ENCODE results near the gene TBX15. TPM values are rescaled to one million over a fixed set of nuclear protein-coding genes. Genes with fewer than 3 reads are reported as not detected.
"Not testable (repeated sequence)": the region's sequence is repeated elsewhere in the genome, so short reads cannot be mapped to it uniquely, and the experiment has no call there.

Gene TBX15
- total RNA-seq, 2 experiments from 2014 or later, result not detected

DNA sequence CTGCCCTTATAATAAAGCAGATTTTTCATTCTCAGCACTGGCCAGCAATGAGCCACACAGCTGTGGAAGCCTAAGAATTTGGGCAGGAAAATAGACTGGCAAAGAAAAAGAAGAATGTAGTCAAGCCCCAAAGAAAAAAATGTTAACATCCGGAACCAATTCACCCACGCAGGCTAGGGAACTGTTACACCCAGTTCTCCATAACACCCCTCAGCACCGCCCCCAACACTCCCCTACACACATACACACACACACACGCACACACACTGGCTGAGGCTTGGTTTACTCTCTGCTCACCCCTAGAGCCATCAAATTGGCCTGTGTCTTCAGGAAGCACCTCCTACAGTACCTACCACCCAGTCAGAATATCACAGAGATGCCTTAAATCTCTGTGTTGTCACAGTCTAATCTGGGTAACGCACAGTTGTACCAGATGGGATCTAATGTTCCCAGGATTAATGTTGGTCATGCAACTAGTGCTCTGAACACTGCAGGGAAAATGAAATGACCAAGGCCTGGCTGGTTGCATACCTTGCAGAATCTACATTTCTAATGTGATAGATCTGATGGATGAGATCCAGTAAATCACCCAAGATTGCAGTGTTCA, 14.5 kb downstream of the TBX15 start:
- POLR2A ChIA-PET, result no interaction called here
- Mint-ChIP-seq H3K27ac (no peak overlapping the region), H3K4me3 (no peak overlapping the region), H3K27me3 (peaks cover 20% of the 10 kb centered on the region), H3K4me1 (no peaks in the 10 kb centered on the region), H3K9me3 (no peaks in the 10 kb centered on the region), H3K36me3 (no peaks in the 10 kb centered on the region)
- DNase-seq, result no peak
- no peak for ATAC-seq (ENCODE audit: low read depth)

DNA sequence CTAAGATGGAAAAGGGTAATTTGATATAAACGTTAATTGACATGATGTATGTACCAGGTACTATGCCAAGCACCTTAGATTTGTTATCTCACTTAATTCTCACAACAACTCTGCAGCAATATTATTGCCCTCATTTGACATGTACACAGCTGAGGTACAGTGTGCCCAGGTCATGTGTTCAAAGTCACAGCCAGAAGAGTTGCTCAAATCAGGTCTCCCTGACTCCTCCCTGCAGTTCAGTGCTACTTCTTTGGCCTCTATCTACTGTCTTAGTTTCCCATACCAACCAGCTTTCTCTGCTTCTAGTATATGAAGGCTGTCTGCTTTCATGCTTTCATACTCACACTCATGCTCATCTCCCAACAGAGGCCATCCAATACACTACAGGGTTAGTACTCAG, 15.1 kb downstream of the TBX15 start:
- DNase-seq (no peak), ATAC-seq (ENCODE audit: low read depth) (no peak)
- POLR2A ChIA-PET, result no interaction called here
- H3K4me1 Mint-ChIP-seq, result no peaks in the 10 kb centered on the region
- no peaks in the 10 kb centered on the region for H3K9me3 Mint-ChIP-seq
- no peak overlapping the region for H3K4me3 Mint-ChIP-seq
- no peaks in the 10 kb centered on the region for H3K36me3 Mint-ChIP-seq
- peaks cover 13% of the 10 kb centered on the region for H3K27me3 Mint-ChIP-seq
- H3K27ac Mint-ChIP-seq, result no peak overlapping the region

DNA sequence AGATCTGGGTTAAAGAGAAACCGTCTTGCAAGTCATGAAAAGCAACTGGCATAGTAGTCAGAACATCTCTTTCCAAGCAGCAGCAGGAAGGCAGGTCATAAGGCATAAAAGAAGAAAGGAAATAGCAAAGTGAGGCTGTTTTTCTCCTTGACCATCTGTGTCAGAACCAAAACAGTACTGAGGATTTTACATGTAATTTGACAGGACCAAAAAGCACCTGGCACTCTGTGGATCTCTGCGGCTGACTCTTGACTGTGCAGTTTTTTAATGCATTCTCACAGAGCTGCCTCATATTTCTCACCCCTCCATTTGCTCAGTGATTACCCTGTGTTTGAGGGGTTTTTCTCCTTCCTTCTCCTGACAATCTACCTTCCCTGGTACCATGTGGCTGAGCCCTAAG, 17.7 kb downstream of the TBX15 start:
- H3K4me3 Mint-ChIP-seq, result no peak overlapping the region

DNA sequence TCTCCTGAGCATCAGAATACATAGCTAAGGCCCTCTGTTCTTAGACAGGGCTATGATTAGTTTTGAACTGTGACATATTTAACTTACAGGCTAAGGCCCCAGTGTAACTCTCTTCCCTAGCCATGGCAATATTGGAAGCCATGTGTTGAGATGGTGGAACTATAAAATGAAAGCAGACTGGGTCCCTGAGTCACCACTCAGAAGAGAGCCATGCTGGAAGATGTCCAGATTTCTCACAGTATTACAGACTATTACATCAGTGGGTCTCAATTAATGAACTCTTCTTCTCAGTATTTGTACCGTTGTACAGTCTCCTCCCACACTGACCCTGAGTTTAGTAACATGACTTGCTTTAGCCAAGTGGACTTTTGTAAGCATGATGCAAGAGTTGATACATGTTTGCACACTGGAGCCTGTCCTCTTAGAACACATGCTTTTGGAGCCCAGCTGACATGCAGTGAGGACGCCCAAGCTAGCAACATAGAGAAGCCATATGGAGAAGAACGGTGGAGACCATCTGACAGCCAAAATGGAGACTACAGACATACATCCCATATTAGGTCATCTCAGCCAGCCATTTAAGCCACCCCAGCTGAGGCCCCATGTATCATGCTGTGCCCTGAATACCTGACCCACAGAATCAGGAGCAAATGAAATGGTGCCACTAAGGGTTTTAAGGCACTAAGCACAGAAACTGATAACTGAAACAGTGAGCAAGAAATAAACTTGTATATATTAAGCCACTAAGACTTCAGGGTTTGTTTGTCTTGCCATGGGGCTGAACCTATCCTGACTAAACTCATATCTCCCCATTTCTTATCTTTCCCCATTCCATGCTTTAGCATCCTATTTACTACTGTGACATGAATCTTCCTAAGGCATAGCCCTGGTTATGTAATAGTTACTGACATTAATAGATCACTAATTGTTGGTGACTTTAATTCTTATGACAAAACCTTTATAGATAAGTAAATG, 24.4 kb downstream of the TBX15 start:
- ATAC-seq (ENCODE audit: low read depth) (no peak), DNase-seq (no peak)
- POLR2A ChIA-PET, result no interaction called here
- no peaks in the 10 kb centered on the region for H3K9me3 Mint-ChIP-seq
- no peaks in the 10 kb centered on the region for H3K36me3 Mint-ChIP-seq
- H3K4me3 Mint-ChIP-seq, result no peak overlapping the region
- H3K27me3 Mint-ChIP-seq, result no peaks in the 10 kb centered on the region
- no peak overlapping the region for H3K27ac Mint-ChIP-seq
- H3K4me1 Mint-ChIP-seq, result no peaks in the 10 kb centered on the region

More for the DNA sequence above, 17.7 kb downstream of the TBX15 start:
- POLR2A ChIA-PET, result no interaction called here
- ATAC-seq (ENCODE audit: low read depth) (no peak), DNase-seq (no peak)
- H3K4me1 Mint-ChIP-seq, result no peaks in the 10 kb centered on the region
- H3K36me3 Mint-ChIP-seq, result no peaks in the 10 kb centered on the region
- H3K9me3 Mint-ChIP-seq, result no peaks in the 10 kb centered on the region
- H3K27ac Mint-ChIP-seq, result no peak overlapping the region
- peaks cover 3% of the 10 kb centered on the region for H3K27me3 Mint-ChIP-seq

DNA sequence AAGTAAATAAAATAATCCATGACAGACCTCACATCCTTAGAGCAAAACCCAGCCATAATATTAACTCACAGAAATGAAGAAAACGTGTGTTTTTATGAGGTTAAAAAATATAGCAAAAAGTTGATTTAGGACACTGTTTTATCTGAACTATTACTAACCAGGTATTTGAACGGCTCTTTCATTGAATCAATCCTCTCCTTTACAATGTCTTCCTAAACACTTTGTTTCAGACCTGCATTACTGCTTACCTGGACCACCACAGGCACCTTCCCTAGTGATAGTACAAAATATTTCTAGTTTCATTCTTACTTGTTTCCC, 25.0 kb downstream of the TBX15 start:
- Mint-ChIP-seq H3K36me3 (no peaks in the 10 kb centered on the region), H3K27me3 (no peaks in the 10 kb centered on the region), H3K27ac (no peak overlapping the region), H3K4me1 (no peaks in the 10 kb centered on the region), H3K4me3 (no peak overlapping the region), H3K9me3 (no peaks in the 10 kb centered on the region)
- POLR2A ChIA-PET, result no interaction called here
- no peak for ATAC-seq (ENCODE audit: low read depth)
- no peak for DNase-seq

DNA sequence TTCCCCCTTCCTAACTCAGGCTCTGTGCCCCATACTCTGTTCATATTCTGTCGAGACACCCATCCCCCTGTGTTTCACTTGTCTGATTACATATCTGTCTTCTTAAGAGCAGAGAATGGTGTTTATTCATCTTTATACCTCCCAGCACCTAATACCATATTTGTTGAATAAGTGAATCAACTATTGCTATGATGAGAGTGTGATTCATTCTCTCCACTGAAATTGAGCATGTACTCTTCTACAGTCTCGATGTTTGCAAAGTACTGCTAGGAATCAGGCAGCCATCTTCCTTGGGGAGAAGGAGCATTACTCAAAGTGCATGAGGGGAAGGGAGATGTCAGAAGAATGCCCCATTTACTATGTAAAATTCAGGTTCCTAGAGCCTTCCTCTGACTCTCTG, 27.0 kb downstream of the TBX15 start:
- H3K4me3 Mint-ChIP-seq, result no peak overlapping the region
- H3K36me3 Mint-ChIP-seq, result no peaks in the 10 kb centered on the region
- H3K27ac Mint-ChIP-seq, result no peak overlapping the region
- no peaks in the 10 kb centered on the region for H3K9me3 Mint-ChIP-seq
- ATAC-seq (ENCODE audit: low read depth), result no peak
- H3K27me3 Mint-ChIP-seq, result no peaks in the 10 kb centered on the region
- POLR2A ChIA-PET, result no interaction called here
- no peak for DNase-seq
- no peaks in the 10 kb centered on the region for H3K4me1 Mint-ChIP-seq

DNA sequence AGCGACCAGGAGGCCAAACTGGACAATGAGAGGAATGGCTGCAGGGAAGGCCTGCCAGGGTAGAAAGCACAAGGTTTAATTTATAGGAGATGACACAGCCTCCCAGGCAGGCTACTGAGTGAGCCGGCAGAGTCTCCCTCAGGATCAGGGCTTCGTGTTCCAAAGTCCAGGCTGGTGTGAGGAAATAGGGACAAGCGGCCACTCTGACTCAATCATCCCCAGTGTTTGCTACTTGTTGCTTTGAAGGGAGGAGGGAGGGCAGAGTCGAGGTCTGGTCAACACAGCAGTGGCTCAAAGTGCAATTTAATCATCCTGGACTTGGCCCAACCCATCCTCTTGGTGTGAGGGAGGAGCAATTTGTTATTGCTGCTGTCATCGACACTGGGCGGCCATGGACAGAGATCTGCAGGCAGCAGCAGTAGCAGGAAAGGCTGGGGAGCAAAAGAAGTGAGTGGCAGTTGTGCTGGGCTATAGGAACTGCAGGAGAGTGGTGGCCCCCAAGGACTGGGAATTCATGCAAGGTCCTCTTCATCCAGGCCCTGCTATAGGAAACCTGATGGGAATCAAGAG, 27.5 kb downstream of the TBX15 start:
- Mint-ChIP-seq H3K27me3 (no peaks in the 10 kb centered on the region), H3K27ac (no peak overlapping the region), H3K4me3 (no peak overlapping the region), H3K4me1 (no peaks in the 10 kb centered on the region), H3K36me3 (no peaks in the 10 kb centered on the region), H3K9me3 (no peaks in the 10 kb centered on the region)
- POLR2A ChIA-PET, result no interaction called here
- ATAC-seq (ENCODE audit: low read depth) (no peak), DNase-seq (no peak)

DNA sequence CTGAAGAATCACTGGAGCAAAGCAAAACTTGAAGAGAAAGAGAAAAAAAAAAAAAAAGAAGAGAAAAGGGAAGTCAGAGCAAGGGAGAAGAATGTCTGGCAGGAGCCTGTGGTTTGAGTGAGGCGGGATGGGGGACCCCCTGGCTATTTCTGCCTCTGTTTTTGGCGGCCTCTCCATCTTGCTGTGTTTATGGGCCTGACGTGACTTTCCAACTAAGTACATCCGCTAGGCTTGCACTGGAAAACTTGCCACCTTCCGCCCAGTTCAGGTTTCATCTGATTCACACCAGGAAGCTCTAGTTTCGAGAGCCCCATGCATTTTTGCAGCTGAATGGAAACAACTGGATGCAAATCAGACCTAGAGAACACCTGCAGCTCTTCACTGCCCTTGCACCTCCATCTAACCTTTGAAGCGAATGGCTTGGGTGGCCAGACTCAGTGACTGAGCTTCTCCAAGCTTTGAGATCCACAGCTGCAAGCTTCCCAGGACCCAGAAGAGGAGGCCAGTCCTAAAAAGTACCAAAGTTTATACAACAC, 28.0 kb downstream of the TBX15 start:
- Mint-ChIP-seq H3K4me3 (no peak overlapping the region), H3K27ac (no peak overlapping the region), H3K4me1 (no peaks in the 10 kb centered on the region), H3K36me3 (no peaks in the 10 kb centered on the region), H3K27me3 (no peaks in the 10 kb centered on the region), H3K9me3 (no peaks in the 10 kb centered on the region)
- no peak for ATAC-seq (ENCODE audit: low read depth)
- POLR2A ChIA-PET, result no interaction called here
- no peak for DNase-seq

DNA sequence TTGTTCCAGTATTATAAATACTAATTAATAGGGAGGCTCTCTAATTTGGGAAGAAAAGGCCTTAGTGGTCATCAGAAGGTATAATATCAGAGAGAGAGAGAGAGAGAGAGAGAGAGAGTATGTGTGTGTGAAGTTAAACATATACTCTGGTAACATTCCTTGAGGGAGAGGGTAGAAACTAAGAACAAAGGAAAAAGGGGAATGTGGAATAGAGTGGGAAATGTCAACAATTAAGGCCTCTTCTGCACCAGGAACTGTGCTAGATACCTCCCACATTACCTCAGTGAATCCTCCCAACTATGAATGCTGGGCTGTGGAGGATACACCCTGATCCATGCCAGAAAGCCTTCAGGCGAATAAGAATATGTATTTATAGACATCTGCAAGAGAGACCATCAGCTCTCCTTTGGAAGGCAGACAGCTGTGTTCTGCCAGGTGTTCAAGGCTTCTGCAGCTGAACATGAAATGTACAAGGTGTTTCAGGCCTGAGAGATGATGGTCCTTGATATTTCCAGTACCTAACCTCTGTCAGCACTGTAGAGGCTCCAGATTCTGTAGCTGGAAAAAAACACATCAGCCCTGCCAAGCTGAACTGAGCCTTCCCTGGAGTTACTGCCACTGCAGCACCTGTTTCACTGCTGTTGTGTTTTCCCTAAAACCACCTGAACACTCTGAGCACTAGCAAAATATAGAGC, 29.1 kb downstream of the TBX15 start:
- ATAC-seq (ENCODE audit: low read depth) (no peak), DNase-seq (no peak)
- Mint-ChIP-seq H3K27ac (no peak overlapping the region), H3K27me3 (no peaks in the 10 kb centered on the region), H3K9me3 (no peaks in the 10 kb centered on the region), H3K4me1 (no peaks in the 10 kb centered on the region), H3K4me3 (no peak overlapping the region), H3K36me3 (no peaks in the 10 kb centered on the region)
- POLR2A ChIA-PET, result no interaction called here

DNA sequence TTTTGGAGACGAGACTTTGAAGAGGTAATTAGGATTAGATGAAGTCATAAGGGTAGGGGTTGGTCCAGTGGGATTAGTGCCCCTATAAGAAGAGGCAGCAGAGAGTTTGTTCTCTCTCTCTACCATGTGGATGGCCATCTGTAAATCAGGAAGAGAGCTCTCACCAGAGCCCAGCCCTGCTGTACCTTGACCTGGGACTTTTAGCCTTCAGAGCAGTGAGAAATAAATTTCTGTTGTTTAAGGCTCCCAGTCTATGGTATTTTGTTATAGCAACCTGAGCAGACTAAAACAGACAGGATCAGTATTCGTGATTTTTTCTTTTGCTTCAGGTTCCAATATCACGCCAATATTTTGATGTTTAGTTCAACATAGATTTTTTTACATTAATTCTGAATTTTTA, 30.0 kb downstream of the TBX15 start:
- Mint-ChIP-seq H3K4me1 (no peaks in the 10 kb centered on the region), H3K27me3 (no peaks in the 10 kb centered on the region), H3K27ac (no peak overlapping the region), H3K36me3 (no peaks in the 10 kb centered on the region), H3K9me3 (no peaks in the 10 kb centered on the region), H3K4me3 (no peak overlapping the region)
- POLR2A ChIA-PET, result no interaction called here
- ATAC-seq (ENCODE audit: low read depth) (no peak), DNase-seq (no peak)

DNA sequence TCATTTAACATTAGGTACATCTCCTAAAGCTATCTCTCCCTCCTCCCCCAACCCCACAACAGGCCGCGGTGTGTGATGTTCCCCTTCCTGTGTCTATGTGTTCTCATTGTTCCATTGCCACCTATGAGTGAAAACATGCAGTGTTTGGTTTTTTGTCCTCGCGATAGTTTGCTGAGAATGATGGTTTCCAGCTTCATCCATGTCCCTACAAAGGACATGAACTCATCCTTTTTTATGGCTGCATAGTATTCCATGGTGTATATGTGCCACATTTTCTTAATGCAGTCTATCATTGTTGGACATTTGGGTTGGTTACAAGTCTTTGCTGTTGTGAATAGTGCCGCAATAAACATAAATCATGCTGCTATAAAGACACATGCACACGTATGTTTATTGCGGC, 30.6 kb downstream of the TBX15 start:
- H3K27me3 Mint-ChIP-seq; H3K4me3 Mint-ChIP-seq; H3K4me1 Mint-ChIP-seq; H3K36me3 Mint-ChIP-seq; H3K27ac Mint-ChIP-seq; ATAC-seq (ENCODE audit: low read depth); H3K9me3 Mint-ChIP-seq; DNase-seq; POLR2A ChIA-PET: not testable (repeated sequence)

DNA sequence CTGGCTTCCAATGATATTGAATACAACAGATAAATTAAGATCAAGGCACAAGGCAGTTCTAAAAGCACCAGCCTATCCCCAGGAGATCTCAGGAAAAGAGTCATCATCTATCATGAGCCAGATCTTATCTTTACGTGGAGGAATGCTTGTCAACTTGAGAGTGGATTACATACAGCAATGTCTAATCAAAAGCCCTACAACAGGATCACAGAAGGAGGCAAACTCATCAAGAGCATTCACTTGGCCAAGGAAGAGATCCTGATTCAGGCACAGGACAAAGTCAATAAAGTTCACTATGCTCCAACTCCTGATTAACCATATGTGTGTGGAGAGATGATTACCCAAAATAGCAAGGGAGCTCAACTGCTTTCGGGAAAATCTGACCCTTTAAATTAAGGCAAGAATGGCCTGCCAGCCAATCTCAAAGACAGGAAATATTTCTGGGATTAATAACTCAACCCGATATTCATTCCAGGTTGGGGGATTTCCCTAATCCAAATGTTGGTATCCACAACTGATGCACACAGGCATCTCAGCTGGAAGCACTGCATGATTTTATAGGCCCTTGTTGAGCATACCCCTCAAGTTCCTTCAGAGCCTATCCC, 33.7 kb downstream of the TBX15 start:
- H3K4me3 Mint-ChIP-seq, result no peak overlapping the region
- POLR2A ChIA-PET, result no interaction called here
- no peak for ATAC-seq (ENCODE audit: low read depth)
- no peak for DNase-seq
- no peaks in the 10 kb centered on the region for H3K4me1 Mint-ChIP-seq
- H3K27ac Mint-ChIP-seq, result no peak overlapping the region
- no peaks in the 10 kb centered on the region for H3K9me3 Mint-ChIP-seq
- no peaks in the 10 kb centered on the region for H3K27me3 Mint-ChIP-seq
- no peaks in the 10 kb centered on the region for H3K36me3 Mint-ChIP-seq

DNA sequence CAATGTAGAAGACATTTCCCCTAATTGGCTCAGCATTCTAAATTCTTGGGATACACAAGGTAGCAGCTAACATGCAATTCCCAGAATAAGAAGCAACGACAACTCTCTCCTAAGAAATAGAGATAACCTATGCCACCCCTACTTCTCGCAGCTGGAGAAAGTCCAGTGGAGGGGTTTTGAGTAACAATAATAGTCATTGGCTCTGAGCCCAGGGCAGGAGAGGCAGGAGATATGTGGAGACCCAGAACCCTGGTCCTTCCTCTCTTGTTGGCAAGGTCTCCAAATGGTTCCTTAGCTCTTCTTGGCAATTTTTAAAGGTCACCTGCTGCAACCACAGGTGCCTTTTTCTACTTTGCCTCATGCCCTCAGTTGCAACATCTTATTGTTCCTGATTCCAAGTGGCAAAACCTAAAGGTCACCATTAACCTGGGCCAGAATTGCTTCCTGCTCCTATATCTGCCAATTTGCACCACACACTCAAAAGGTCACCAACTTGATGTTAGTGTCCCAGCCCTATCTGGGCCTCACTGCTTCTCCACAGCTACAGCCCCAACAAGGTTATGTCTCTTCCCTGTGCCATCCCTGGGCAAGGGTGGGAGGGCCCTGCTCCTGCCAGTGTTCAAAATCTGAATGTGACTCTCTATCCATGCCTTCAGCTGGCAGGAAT, 36.7 kb downstream of the TBX15 start:
- Mint-ChIP-seq H3K27ac (no peak overlapping the region), H3K4me3 (no peak overlapping the region), H3K9me3 (no peaks in the 10 kb centered on the region), H3K36me3 (no peaks in the 10 kb centered on the region), H3K27me3 (no peaks in the 10 kb centered on the region), H3K4me1 (no peaks in the 10 kb centered on the region)
- POLR2A ChIA-PET, result no interaction called here
- ATAC-seq (ENCODE audit: low read depth) (no peak), DNase-seq (no peak)

All from activated naive CD8-positive, alpha-beta T cell treated with anti-CD3 and anti-CD28 coated beads, Interleukin-2, amount 10 ng/mL, durations not matched to agents 7 days and 5 days (primary cell).